HepG2 (cell line): Measurements from ENCODE around the gene PALM. TPM values are rescaled to one million over a fixed set of nuclear protein-coding genes. Genes with fewer than 3 reads are reported as not detected.
A peak's percentile ranks its signal among the peaks of the same experiment; 100 is the strongest.

Experiments used
- AKAP8 ChIP-seq: sonication (generic); formaldehyde crosslinking; IDR thresholded peaks from 2 replicates; pipeline ENCODE4 v1.5.1; 2020; ENCODE audit warnings: mild to moderate bottlenecking, missing genetic modification reagents
- ATF6 ChIP-seq: sonication (generic); formaldehyde crosslinking; conservative IDR thresholded peaks from 2 replicates; pipeline ENCODE4 v1.4.0; 2020; ENCODE audit warnings: missing genetic modification reagents
- ELF3 ChIP-seq: IDR thresholded peaks from 2 replicates; pipeline ENCODE4 v1.6.1; 2016; ENCODE audit warnings: missing genetic modification reagents, missing compliant biosample characterization
- LBX2 ChIP-seq: sonication (generic); formaldehyde crosslinking; IDR thresholded peaks from 2 replicates; pipeline ENCODE4 v1.5.0; 2020; ENCODE audit warnings: missing genetic modification reagents, mild to moderate bottlenecking, borderline replicate concordance
- MBD4 ChIP-seq: IDR thresholded peaks from 2 replicates; pipeline ENCODE4 v1.6.1; 2012; ENCODE audit warnings: low read length, inconsistent platforms, borderline replicate concordance
- MYC ChIP-seq: sonication (generic); formaldehyde crosslinking; IDR thresholded peaks from 2 replicates; pipeline ENCODE4 v1.9.0; 2021; ENCODE audit warnings: missing genetic modification reagents, borderline replicate concordance
- NFE2L1 ChIP-seq: sonication (generic); formaldehyde crosslinking; IDR thresholded peaks from 2 replicates; pipeline ENCODE4 v1.4.0; 2020; ENCODE audit warnings: missing genetic modification reagents, mild to moderate bottlenecking, borderline replicate concordance
- NFKBIZ ChIP-seq: IDR thresholded peaks from 2 replicates; pipeline ENCODE4 v1.6.1; 2018; ENCODE audit warnings: missing genetic modification reagents, missing compliant biosample characterization
- PAX8 ChIP-seq: sonication (generic); formaldehyde crosslinking; IDR thresholded peaks from 2 replicates; pipeline ENCODE4 v1.8.0; 2022; ENCODE audit warnings: mild to moderate bottlenecking, missing genetic modification reagents, borderline replicate concordance
- SAP130 ChIP-seq: IDR thresholded peaks from 2 replicates; pipeline ENCODE4 v1.6.1; 2016; ENCODE audit warnings: low read depth
- SNAPC2 ChIP-seq: sonication (generic); formaldehyde crosslinking; IDR thresholded peaks from 2 replicates; pipeline ENCODE4 v1.8.1; 2022; ENCODE audit warnings: mild to moderate bottlenecking, missing genetic modification reagents
- ZBTB38 ChIP-seq: sonication (generic); formaldehyde crosslinking; IDR thresholded peaks from 2 replicates; pipeline ENCODE4 v1.5.1; 2020; ENCODE audit warnings: mild to moderate bottlenecking, missing genetic modification reagents
- ZFAT ChIP-seq: sonication (generic); formaldehyde crosslinking; conservative IDR thresholded peaks from 2 replicates; pipeline ENCODE4 v1.8.1; 2023; ENCODE audit warnings: missing genetic modification reagents, inconsistent platforms
- ZNF18 ChIP-seq: sonication (generic); formaldehyde crosslinking; IDR thresholded peaks from 2 replicates; pipeline ENCODE4 v1.8.0; 2022; ENCODE audit warnings: mild to moderate bottlenecking, missing genetic modification reagents; ENCODE audit not compliant: insufficient replicate concordance
- ZNF333 ChIP-seq: sonication (generic); formaldehyde crosslinking; IDR thresholded peaks from 2 replicates; pipeline ENCODE4 v1.4.0; 2020; ENCODE audit warnings: mild to moderate bottlenecking, missing genetic modification reagents, borderline replicate concordance
- ZNF496 ChIP-seq: sonication (generic); formaldehyde crosslinking; IDR thresholded peaks from 2 replicates; pipeline ENCODE4 v1.8.1; 2023; ENCODE audit warnings: mild to moderate bottlenecking, moderate library complexity, missing genetic modification reagents; ENCODE audit not compliant: insufficient replicate concordance
- ZNF609 ChIP-seq: sonication (generic); formaldehyde crosslinking; IDR thresholded peaks from 2 replicates; pipeline ENCODE4 v1.4.0; 2020; ENCODE audit warnings: mild to moderate bottlenecking, missing genetic modification reagents, borderline replicate concordance
- ZNF749 ChIP-seq: sonication (generic); formaldehyde crosslinking; IDR thresholded peaks from 2 replicates; pipeline ENCODE4 v1.8.0; 2022; ENCODE audit warnings: mild to moderate bottlenecking, missing genetic modification reagents, moderate library complexity, borderline replicate concordance
- ZNF766 ChIP-seq: sonication (generic); formaldehyde crosslinking; IDR thresholded peaks from 2 replicates; pipeline ENCODE4 v1.5.0; 2020; ENCODE audit warnings: missing genetic modification reagents, borderline replicate concordance
- ZNF782 ChIP-seq: sonication (generic); formaldehyde crosslinking; IDR thresholded peaks from 2 replicates; pipeline ENCODE4 v1.4.0; 2020; ENCODE audit warnings: missing genetic modification reagents, mild to moderate bottlenecking, borderline replicate concordance
- polyA plus RNA-seq, 8 experiments: library from polyadenylated mRNA; depleted of rRNA in 3 of 8; stranded (reverse) in 7 of 8; unstranded in 1 of 8; fragments of >200 nt; fragmentation: Illumina TruSeq in 4 of 8; extraction: Trizol in 4 of 8; gene quantifications; 2 replicates each; pipeline versions ENCODE4 v1.2.1 to v1.2.3, GENCODE V29; 2011 to 2016; ENCODE audit warnings: low read depth in 4 of 8, missing spikeins in 1 of 8, mixed read lengths in 1 of 8; ENCODE audit not compliant: insufficient read depth in 1 of 8
- total RNA-seq, 5 experiments: library from RNA; depleted of rRNA; stranded (reverse); fragments of >200 nt; fragmentation: Illumina TruSeq; extraction: Trizol; gene quantifications; 2 replicates each; pipeline ENCODE4 v1.2.3, GENCODE V29; 2016; ENCODE audit warnings: low read depth in 1 of 5
- TF ChIP-seq, protein P1 (sequence below): sonication (generic); formaldehyde crosslinking; IDR thresholded peaks from 2 replicates; pipeline ENCODE4 v1.5.1; 2020; ENCODE audit warnings: missing genetic modification reagents, mild to moderate bottlenecking, borderline replicate concordance

Gene PALM
- total and polyA plus RNA-seq, 2 of the 13 experiments (the other 11 are each of a cell fraction or from before 2014, with no cell fraction given), result 4.0 to 9.7 TPM

- TF ChIP-seq MYC (no peak), PAX8 (CRISPR knock-in tag) (no peak), SNAPC2 (CRISPR knock-in tag) (no peak), ZNF18 (no peak), ZNF609 (no peak), LBX2 (CRISPR knock-in tag) (no peak), ZNF766 (CRISPR knock-in tag) (no peak), ELF3 (CRISPR knock-in tag) (peak; percentile 55), ZNF496 (CRISPR knock-in tag) (no peak), ZFAT (CRISPR knock-in tag) (no peak), ZNF333 (no peak), SAP130 (CRISPR knock-in tag) (no peak), MBD4 (no peak), ZNF782 (no peak), AKAP8 (CRISPR knock-in tag) (no peak), ZBTB38 (CRISPR knock-in tag) (no peak), ZNF749 (CRISPR knock-in tag) (no peak), NFE2L1 (CRISPR knock-in tag) (no peak), NFKBIZ (CRISPR knock-in tag) (no peak), ATF6 (no peak)
- TF ChIP-seq, protein P1, sequence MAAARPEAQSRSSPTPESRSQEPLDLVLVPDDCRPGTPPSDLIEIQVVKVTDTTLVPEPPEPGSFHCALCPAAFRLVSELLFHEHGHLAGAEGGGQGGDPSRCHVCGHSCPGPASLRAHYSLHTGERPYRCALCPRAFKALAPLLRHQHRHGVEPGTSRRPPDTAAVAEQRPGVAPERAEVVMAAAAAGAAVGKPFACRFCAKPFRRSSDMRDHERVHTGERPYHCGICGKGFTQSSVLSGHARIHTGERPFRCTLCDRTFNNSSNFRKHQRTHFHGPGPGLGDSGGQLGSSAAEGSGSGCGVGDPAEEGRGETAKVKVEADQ (CRISPR knock-in tag), result no peak
These were observed 62.6 kb downstream of the PALM start (continued) for GRCh38 chr19:771332-771785.
